Inflammatory macrophage (primary cell): ENCODE measurements around the gene PRTN3.
"Not testable (repeated sequence)": the region's sequence is repeated elsewhere in the genome, so short reads cannot be mapped to it uniquely, and the experiment has no call there.

Experiments used
- DNase-seq, 2 donors: peaks; one replicate each; pipeline ENCODE4 v3.0.0-alpha.2; 2020 to 2022

Gene PRTN3

DNA sequence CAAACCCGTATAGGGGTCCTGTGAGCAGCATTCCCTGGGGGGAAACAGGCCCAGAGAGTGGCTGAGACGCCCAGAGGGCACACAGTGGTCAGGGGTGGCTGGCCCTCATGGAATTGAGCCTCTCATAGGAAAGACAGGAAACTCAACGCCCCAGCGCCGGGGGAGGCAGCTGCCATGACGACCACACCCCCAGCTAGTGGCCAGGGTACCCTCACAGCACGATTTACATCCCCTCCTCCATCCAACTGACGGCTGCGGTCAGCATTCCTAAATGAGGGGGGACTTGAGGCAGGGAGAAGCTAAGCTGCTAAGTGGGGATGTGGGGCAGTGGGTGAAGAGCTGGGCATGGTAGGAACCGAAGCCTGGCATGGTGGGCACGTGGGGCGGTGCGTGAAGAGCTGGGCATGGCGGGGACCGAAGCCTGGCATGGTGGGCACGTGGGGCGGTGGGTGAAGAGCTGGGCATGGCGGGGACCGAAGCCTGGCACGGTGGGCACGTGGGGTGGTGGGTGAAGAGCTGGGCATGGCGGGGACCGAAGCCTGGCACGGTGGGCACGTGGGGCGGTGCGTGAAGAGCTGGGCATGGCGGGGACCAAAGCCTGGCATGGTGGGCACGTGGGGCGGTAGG lies 42.2 kb downstream of the PRTN3 start:
- DNase-seq: no peak

DNA sequence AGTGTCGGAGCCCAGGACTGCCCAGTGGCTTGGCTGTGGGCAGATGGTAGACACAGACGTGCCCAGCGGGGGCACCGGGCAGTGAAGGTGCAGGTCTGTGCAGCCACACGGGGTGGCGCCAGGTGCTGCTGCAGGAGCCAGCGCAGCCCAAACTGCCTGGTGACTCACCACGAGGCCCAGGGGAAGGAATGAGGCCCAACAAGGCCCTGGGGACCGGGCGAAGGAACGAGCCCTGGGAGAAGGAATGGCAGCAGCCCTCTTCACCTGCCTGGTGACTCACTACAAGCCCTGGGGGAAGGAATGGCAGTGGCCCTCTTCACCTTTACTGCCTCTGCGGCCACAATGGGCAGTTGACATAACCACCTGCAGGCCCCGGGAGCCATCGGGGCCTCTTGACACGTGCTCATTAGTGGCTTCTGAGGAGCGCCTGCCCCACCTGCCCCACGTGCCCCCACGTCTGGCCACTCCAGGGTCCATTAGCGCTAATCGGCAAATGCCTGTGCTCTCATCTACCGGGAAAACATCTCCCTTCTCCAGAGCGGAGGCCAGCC lies 42.9 kb downstream of the PRTN3 start:
- no peak for DNase-seq

DNA sequence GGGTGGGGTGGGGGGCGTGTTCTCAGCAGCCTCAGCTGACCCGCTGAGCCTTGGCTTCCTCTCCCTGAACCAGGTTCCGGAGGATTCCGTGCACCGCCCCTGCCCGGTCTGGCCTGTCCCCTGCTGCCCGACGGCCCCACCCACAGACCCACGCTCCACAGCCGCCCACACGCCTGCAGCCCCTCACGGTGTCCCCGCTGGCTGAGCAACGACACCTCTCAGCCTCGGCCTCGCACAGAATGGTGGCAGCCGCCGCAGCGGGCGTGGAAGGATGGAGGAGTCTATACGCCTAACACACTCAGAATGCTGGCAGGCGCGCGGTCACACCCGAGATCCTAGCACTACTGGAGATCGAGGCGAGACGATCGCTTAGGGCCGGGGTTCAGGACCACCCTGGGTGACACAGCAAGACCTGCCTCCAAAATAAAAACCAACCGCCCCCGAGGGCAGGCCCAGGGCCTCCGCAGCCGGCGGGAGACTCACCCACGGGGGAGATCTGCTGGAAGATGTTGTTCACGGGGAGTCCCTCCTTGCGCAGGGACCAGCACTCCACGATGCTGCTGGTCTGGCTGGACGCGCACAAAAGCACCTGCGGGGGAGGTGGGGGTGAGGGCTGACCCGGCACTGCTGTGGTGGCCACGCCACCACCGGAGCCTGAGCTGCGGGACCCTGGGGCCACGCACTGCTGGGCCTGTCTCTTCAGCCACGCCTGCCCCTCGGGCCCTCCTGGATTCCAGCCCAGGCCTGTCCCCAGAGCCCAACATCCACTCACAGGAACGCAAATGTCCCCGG lies 43.8 kb downstream of the PRTN3 start:
- no peak for DNase-seq

DNA sequence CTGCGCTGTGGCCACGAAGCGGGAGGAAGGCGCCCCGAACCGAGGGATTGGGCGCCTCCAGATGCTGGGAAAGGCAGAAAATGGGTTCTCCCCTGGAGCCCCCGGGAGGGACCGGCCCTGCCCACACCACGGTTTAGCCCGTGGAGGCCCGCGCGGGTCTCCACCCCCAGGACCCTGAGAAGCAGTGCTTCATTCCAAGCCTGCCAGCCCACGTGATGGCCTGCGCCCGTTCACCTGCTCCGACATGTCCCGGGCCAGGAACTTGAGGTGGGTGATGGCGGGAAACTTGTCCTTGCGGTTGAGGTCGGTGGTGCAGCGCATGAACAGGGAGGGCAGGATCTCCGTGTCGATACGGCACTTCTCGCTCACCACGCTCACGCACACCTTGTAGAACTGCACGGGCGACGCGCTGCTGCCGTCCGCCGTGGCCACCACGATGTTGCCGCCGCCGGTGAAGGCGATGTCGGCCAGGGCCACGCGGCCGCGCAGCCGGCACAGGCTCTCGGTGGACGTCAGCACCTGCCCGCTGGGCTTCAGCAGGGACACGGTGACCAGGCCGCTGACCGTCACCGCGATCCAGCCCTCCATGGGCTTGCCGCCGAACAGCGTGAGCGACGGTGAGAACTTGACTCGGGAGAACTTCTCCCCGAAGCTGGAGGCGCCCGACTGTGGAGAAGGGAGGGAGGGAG lies 44.9 kb downstream of the PRTN3 start:
- DNase-seq: no peak

GRCh38 chr19:887072-887471 lies 46.3 kb downstream of the PRTN3 start:
- DNase-seq: no peak

DNA sequence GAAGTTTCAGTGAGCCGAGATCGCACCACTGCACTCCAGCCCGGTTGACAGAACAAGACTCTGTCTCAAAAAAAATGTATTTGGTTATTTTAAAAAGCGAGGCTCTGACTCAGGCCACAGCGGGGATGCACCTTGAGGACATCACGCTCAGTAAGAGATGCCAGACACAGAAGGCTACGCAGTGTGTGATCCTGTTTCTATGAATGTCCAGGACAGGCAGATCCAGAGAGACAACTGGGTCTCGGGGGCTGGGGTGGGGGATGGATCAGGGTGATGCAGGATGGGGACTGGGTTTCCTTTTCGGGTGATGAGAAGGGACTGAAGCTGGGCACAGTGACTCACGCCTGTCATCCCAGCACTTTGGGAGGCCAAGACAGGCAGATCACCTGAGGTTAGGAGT lies 46.8 kb downstream of the PRTN3 start:
- DNase-seq: no peak

- no peak for DNase-seq
Measured at GRCh38 chr19:888581-889385, 48.0 kb downstream of the PRTN3 start.

DNA sequence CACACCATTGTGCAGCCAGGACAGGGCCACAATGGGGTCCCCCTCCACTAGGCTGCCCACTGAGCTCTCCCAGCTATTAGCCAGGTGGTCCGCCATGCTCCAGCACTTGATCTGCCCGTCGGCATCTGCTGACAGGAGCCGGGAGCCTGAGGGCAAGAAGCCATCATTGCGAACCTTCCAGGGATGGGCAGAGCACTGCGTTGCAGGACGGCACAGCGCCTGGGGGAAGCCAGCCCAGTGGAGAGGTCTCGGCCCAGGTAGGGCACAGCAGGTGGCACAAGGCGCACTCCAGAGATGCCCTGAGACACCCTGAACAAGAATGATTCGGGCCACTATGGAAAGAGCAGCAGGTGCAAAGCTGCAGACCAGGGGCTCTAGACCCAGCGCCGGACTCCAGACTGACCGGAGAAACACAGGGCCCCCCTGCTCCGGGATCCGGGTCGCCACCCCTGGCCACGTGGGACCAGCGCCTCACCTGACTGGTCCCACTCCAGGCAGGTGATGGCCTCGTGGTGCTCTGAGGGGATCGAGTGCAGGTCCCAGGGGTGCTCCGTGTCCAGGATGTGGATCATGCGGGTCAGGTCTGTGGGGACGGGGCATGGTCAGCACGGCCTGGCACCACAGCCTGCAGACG lies 49.0 kb downstream of the PRTN3 start:
- no peak for DNase-seq

DNA sequence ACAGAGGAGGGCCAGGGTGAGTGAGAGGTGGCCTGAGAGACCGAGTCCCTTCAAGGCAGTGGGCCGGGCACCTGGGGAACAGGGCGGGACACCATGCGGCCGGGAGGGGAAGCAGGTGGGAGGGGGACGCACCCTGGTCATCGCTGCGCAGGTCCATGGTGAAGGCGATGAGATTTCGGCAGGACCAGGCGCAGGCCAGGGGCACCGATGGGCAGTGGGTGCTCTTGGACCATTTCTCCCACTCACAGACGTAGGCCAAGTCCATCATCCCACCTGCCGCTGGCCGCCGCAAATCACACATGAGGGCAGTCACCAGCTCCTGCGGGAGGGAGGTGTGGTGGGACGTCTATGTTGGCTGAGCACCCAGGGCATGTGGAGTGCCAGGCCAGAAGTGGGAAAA lies 50.0 kb downstream of the PRTN3 start:
- no peak for DNase-seq

GRCh38 chr19:891421-892200 lies 50.8 kb downstream of the PRTN3 start:
- not testable (repeated sequence) for DNase-seq

DNA sequence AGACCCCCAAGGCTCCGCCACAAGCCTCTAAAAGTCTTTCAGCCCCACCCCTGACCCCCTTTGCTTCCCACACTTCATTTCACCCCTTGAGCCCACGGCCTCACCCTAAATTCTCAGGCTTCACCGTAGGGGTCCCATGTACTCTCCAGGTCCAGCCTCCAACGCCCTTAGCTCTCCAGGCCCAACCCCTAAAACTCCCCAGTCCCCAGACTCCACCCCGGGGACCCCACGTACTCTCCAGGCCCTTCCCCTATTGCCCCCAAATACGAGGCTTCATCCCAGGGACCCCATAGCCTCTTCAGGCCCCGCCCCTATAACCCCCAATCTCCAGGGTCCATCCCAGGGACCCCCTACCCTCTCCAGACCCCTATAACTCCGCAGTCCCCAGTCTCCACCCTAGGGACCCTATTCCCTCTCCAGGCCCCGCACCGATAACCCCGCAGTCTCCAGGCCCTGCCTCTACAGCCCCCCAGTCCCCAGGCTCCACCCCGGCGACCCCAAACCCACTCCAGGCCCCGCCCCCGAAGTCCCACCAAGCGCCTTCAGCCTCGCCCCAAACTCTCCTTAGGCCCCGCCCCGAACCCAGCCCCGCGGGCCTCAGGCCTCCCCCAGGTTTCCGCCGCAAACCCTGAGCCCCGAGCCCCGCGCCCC lies 51.6 kb downstream of the PRTN3 start:
- DNase-seq: no peak

GRCh38 chr19:892894-893689 lies 52.3 kb downstream of the PRTN3 start, which contains the start of the genes MED16 and RNU6-9:
Gene MED16 (minus strand): TSS chr19:893187. CDS start chr19:891131, 2,056 bp downstream.
Gene RNU6-9 (plus strand): TSS chr19:893484.
- peak; percentile 94 to 96 for DNase-seq

- no peak for DNase-seq
Measured at GRCh38 chr19:896434-896833, 55.6 kb downstream of the PRTN3 start.

GRCh38 chr19:896999-897398 lies 56.2 kb downstream of the PRTN3 start:
- DNase-seq: no peak

DNA sequence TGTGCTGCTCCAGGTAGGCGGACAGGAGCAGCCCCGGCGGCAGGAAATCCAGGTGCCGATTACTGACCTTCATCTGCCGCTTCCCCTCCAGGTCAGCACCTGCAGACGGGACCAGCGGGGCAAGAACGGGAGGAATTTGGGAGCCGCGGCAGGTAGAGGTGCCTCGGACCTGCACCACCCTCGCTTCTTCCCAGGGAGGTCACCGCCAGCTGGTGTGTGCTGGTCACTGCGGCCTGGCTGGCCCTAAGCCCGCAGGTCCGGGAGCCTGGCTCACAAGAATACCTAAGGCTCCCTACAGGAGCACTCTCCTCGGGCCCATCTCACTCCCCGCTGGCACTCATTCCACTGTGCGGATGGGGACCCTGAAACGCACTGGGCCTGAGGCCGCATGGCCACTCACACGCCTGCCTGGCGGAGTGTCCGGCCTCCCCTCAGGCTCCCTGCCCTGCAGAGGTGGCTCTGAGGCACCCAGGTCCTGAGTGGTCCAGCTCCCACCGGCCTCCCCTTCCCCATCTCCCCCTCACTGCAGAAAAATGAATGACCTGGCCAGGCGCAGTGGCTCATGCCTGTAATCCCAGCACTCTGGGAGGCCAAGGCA lies 56.7 kb downstream of the PRTN3 start:
- no peak for DNase-seq
